HepG2 (cell line): Measurements from ENCODE around the gene RNF38. TPM values are rescaled to one million over a fixed set of nuclear protein-coding genes. Genes with fewer than 3 reads are reported as not detected.

Source experiments
- ATAC-seq: fragments of 200-7000 bp; cut with Tn5 transposase; 3 replicates; pipeline ENCODE4 v1.9.1; 2020; ENCODE audit warnings: mild to moderate bottlenecking, moderate library complexity
- BruUV-seq: library from RNA; stranded (reverse); fragments of 400-500 nt; replicated peaks from 2 replicates; lab custom pipeline; 2021; lab: Mats Ljungman, UMichigan
- CTCF ChIA-PET: fragments of 300-600 bp; formaldehyde crosslinking; extraction: SDS; loops from one replicate; lab custom pipeline; 2021; ENCODE audit warnings: low total read pairs, inconsistent platforms, low intra/inter-chr PET ratio; lab: Yijun Ruan, JAX
- POLR2A ChIA-PET: fragments of 350-600 bp; sonication (Branson Sonifier 250); formaldehyde crosslinking; loops from one replicate; lab custom pipeline; 2020; ENCODE audit warnings: antibody characterized with exemption, inconsistent platforms; lab: Yijun Ruan, JAX
- DNase-seq: peaks from one replicate; pipeline ENCODE4 v3.0.0-alpha.2; 2015; ENCODE audit warnings: low spot score
- FAIRE-seq: peaks from 3 replicates; lab custom pipeline; 2011; peaks lifted over from hg19 to GRCh38; lab: Jason Lieb, UNC
- H2AFZ ChIP-seq: one replicate; pipeline ENCODE4 v1.6.1; 2011; ENCODE audit warnings: low read length, inconsistent platforms
- H3K27ac ChIP-seq: fragments of 300-600 bp; 3 replicates; pipeline ENCODE4 v1.8.0; 2011; ENCODE audit warnings: mixed run types, mild to moderate bottlenecking, mixed read lengths, low read length, inconsistent platforms; ENCODE audit not compliant: insufficient read depth; ENCODE audit errors: extremely low read length
- H3K27me3 ChIP-seq, 2 experiments: fragments of 200-600 bp in 1 of 2; 2 replicates in 1 of 2; 3 replicates in 1 of 2; pipeline versions ENCODE4 v1.6.0 to v1.8.0; 2011; ENCODE audit warnings: low read length in 2 of 2, mild to moderate bottlenecking in 2 of 2, moderate library complexity in 2 of 2, inconsistent platforms in 1 of 2; ENCODE audit not compliant: insufficient read depth in 2 of 2, control insufficient read depth in 1 of 2
- H3K36me3 ChIP-seq, 2 experiments: fragments of 200-600 bp in 1 of 2; replicated peaks in 1 of 2; 2 replicates in 1 of 2; 3 replicates in 1 of 2; pipeline versions ENCODE4 v1.5.1 to v1.8.0; 2011; ENCODE audit warnings: low read length in 2 of 2, inconsistent platforms in 1 of 2; ENCODE audit not compliant: insufficient read depth in 2 of 2, control insufficient read depth in 1 of 2
- H3K4me1 ChIP-seq: 2 replicates; pipeline ENCODE4 v1.5.1; 2012; ENCODE audit warnings: low read length, inconsistent platforms; ENCODE audit not compliant: insufficient read depth
- H3K4me2 ChIP-seq: 2 replicates; pipeline ENCODE4 v1.6.0; 2011; ENCODE audit warnings: low read depth, low read length, inconsistent platforms
- H3K4me3 ChIP-seq, 3 experiments: fragments of 200-600 bp in 1 of 3; sonication (generic), shearing (Covaris generic) in 1 of 3; replicated peaks in 1 of 3; 2 replicates each; pipeline ENCODE4 v1.5.1; 2011 to 2016; ENCODE audit warnings: low read length in 3 of 3, inconsistent platforms in 2 of 3, low read depth in 2 of 3, mild to moderate bottlenecking in 2 of 3, control low read depth in 1 of 3, mixed read lengths in 1 of 3; ENCODE audit not compliant: insufficient read depth in 1 of 3
- H3K79me2 ChIP-seq: one replicate; pipeline ENCODE4 v1.6.1; 2011; ENCODE audit warnings: low read length, inconsistent platforms; ENCODE audit not compliant: insufficient read depth
- H3K9ac ChIP-seq: 2 replicates; pipeline ENCODE4 v1.6.0; 2011; ENCODE audit warnings: mild to moderate bottlenecking, low read depth, low read length, inconsistent platforms; ENCODE audit not compliant: insufficient read depth
- H3K9me3 ChIP-seq: 2 replicates; pipeline ENCODE4 v1.5.1; 2012; ENCODE audit warnings: mild to moderate bottlenecking, low read length
- H4K20me1 ChIP-seq: 2 replicates; pipeline ENCODE4 v1.6.0; 2011; ENCODE audit warnings: inconsistent platforms, mild to moderate bottlenecking, low read length, moderate library complexity; ENCODE audit not compliant: insufficient read depth
- BCLAF1 ChIP-seq: fragments of 450-650 bp; IDR thresholded peaks from 2 replicates; pipeline ENCODE4 v1.6.1; 2017; ENCODE audit warnings: mild to moderate bottlenecking
- MEIS1 ChIP-seq: sonication (generic); formaldehyde crosslinking; IDR thresholded peaks from 2 replicates; pipeline ENCODE4 v1.9.0; 2021; ENCODE audit warnings: mild to moderate bottlenecking, missing genetic modification reagents, moderate library complexity, borderline replicate concordance
- MNT ChIP-seq: fragments of 450-650 bp; IDR thresholded peaks from 2 replicates; pipeline ENCODE4 v1.6.1; 2016
- NPAS2 ChIP-seq: sonication (generic); formaldehyde crosslinking; IDR thresholded peaks from 2 replicates; pipeline ENCODE4 v1.8.0; 2022; ENCODE audit warnings: mild to moderate bottlenecking, missing genetic modification reagents, borderline replicate concordance
- PHF21A ChIP-seq: sonication (generic); formaldehyde crosslinking; IDR thresholded peaks from 2 replicates; pipeline ENCODE4 v1.5.0; 2020; ENCODE audit warnings: mild to moderate bottlenecking, missing genetic modification reagents
- SMYD3 ChIP-seq: sonication (generic); formaldehyde crosslinking; IDR thresholded peaks from 2 replicates; pipeline ENCODE4 v1.8.1; 2023; ENCODE audit warnings: mild to moderate bottlenecking, missing genetic modification reagents
- ZNF143 ChIP-seq: sonication (generic); formaldehyde crosslinking; IDR thresholded peaks from 2 replicates; pipeline ENCODE4 v1.4.0; 2020; ENCODE audit warnings: missing genetic modification reagents
- ZNF280B ChIP-seq: sonication (generic); formaldehyde crosslinking; IDR thresholded peaks from 2 replicates; pipeline ENCODE4 v1.5.0; 2020; ENCODE audit warnings: missing genetic modification reagents, mild to moderate bottlenecking, borderline replicate concordance
- ZNF414 ChIP-seq: sonication (generic); formaldehyde crosslinking; IDR thresholded peaks from 2 replicates; pipeline ENCODE4 v1.5.0; 2020; ENCODE audit warnings: missing genetic modification reagents
- ZNF674 ChIP-seq: sonication (generic); formaldehyde crosslinking; IDR thresholded peaks from 2 replicates; pipeline ENCODE4 v1.5.0; 2020; ENCODE audit warnings: low read depth, mild to moderate bottlenecking, missing genetic modification reagents
- ZNF775 ChIP-seq: sonication (generic); formaldehyde crosslinking; IDR thresholded peaks from 2 replicates; pipeline ENCODE4 v1.4.0; 2020; ENCODE audit warnings: missing genetic modification reagents, mild to moderate bottlenecking, moderate library complexity, borderline replicate concordance
- ZSCAN25 ChIP-seq: sonication (generic); formaldehyde crosslinking; IDR thresholded peaks from 2 replicates; pipeline ENCODE4 v1.8.0; 2022; ENCODE audit warnings: mild to moderate bottlenecking, missing genetic modification reagents
- WGBS: methylation state at CpG from one replicate; pipeline ENCODE4 v1.1.6; 2017; ENCODE audit warnings: low lambda C conversion rate; 5-methylcytosine and 5-hydroxymethylcytosine counted together
- in situ Hi-C: cut with HindIII; loops from 2 replicates; pipeline ENCODE4 v1.10.0; 2017; ENCODE audit warnings: low pct_unique_long_range_greater_than_20kb; ENCODE audit not compliant: extremely low pct_ligation_motif_present
- intact Hi-C: fragments of 100-400 bp; cut with micrococcal nuclease; formaldehyde crosslinking; loops from one replicate; pipeline ENCODE4 v1.10.0; 2022; ENCODE audit not compliant: unreplicated experiment
- polyA plus RNA-seq, 8 experiments: library from polyadenylated mRNA; depleted of rRNA in 3 of 8; stranded (reverse) in 7 of 8; unstranded in 1 of 8; fragments of >200 nt; fragmentation: Illumina TruSeq in 4 of 8; extraction: Trizol in 4 of 8; gene quantifications; 2 replicates each; pipeline versions ENCODE4 v1.2.1 to v1.2.3, GENCODE V29; 2011 to 2016; ENCODE audit warnings: low read depth in 4 of 8, missing spikeins in 1 of 8, mixed read lengths in 1 of 8; ENCODE audit not compliant: insufficient read depth in 1 of 8
- total RNA-seq, 5 experiments: library from RNA; depleted of rRNA; stranded (reverse); fragments of >200 nt; fragmentation: Illumina TruSeq; extraction: Trizol; gene quantifications; 2 replicates each; pipeline ENCODE4 v1.2.3, GENCODE V29; 2016; ENCODE audit warnings: low read depth in 1 of 5
- TF ChIP-seq, protein P1 (sequence below): sonication (generic); formaldehyde crosslinking; IDR thresholded peaks from 2 replicates; pipeline ENCODE4 v1.4.0; 2020; ENCODE audit warnings: mild to moderate bottlenecking, missing genetic modification reagents
- TF ChIP-seq, protein P2 (sequence below): sonication (generic); formaldehyde crosslinking; IDR thresholded peaks from 2 replicates; pipeline ENCODE4 v1.5.0; 2020; ENCODE audit warnings: mild to moderate bottlenecking, missing genetic modification reagents

The RNF38 gene
- total and polyA plus RNA-seq, 2 of the 13 experiments (the other 11 are each of a cell fraction or from before 2014, with no cell fraction given) = 9.1 to 32.1 TPM

DNA sequence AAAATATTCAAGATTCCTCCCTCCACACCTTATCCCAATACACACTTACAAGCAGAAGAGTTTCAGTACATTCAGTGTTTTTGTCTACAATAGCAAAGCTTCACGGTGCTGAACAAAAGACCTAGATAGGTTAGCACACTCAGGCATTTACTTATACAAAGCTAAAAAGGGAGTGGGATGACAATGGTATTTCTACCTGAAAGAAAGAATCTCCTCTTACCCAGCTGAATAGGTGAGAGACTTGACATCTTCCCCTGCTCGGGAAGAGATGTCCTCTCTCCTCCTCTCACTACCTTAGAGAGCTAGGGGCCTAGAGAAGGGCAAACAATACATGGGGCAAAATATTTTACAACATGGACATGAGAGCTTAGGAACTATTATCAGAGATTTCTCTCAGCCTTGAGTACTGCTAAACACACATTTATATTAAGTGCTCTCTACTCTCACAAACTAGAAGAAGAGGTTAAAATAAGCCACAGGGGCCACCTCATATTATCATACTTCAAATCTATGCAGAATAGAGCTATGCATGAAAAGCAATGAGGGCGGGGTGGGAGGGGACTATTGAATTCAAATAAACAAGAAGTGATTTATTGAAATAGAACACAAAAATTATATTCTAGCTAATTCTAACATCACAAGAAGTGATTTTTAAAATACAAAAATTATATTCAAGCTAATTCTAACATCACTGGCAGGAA lies 38.6 kb upstream of the RNF38 start:
- POLR2A ChIA-PET = interaction anchor here (0.8 to 1.6 kb wide), 2 partner anchors 36 to 128 kb away, joined by 3 to 4 read pairs; no protein-coding TSS in a partner anchor
- 98% methylated on average over 3 of the region's 3 CpGs for WGBS
- H3K4me3 ChIP-seq = no peak overlapping the region
- H4K20me1 ChIP-seq = no peaks in the 10 kb centered on the region
- no TSS peak for BruUV-seq
- no peaks in the 10 kb centered on the region for H3K27me3 ChIP-seq
- CTCF ChIA-PET = no interaction called here
- H3K4me1 ChIP-seq = no peaks in the 10 kb centered on the region
- in situ Hi-C loops (no loop called here), intact Hi-C loops (no loop called here)
- FAIRE-seq = no peak
- H3K9ac ChIP-seq = no peak overlapping the region
- H3K9me3 ChIP-seq = no peaks in the 10 kb centered on the region
- DNase-seq = no peak
- peaks cover 4% of the 10 kb centered on the region for H3K79me2 ChIP-seq
- H2AFZ ChIP-seq = no peak overlapping the region
- H3K4me2 ChIP-seq = no peak overlapping the region
- H3K36me3 ChIP-seq = no peaks in the 10 kb centered on the region; a peak in 1 of 5 replicates
- H3K27ac ChIP-seq = no peak overlapping the region
- ATAC-seq = no peak
- TF ChIP-seq BCLAF1 = no peak
- TF ChIP-seq, protein P1, sequence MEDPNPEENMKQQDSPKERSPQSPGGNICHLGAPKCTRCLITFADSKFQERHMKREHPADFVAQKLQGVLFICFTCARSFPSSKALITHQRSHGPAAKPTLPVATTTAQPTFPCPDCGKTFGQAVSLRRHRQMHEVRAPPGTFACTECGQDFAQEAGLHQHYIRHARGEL = no peak
- no peak for TF ChIP-seq PHF21A (CRISPR knock-in tag)
- no peak for TF ChIP-seq ZSCAN25
- TF ChIP-seq ZNF775 (CRISPR knock-in tag) = no peak
- no peak for TF ChIP-seq MNT
- TF ChIP-seq NPAS2 = no peak
- no peak for TF ChIP-seq ZNF280B (CRISPR knock-in tag)
- no peak for TF ChIP-seq SMYD3 (CRISPR knock-in tag)
- no peak for TF ChIP-seq ZNF674 (CRISPR knock-in tag)
- TF ChIP-seq, protein P2, sequence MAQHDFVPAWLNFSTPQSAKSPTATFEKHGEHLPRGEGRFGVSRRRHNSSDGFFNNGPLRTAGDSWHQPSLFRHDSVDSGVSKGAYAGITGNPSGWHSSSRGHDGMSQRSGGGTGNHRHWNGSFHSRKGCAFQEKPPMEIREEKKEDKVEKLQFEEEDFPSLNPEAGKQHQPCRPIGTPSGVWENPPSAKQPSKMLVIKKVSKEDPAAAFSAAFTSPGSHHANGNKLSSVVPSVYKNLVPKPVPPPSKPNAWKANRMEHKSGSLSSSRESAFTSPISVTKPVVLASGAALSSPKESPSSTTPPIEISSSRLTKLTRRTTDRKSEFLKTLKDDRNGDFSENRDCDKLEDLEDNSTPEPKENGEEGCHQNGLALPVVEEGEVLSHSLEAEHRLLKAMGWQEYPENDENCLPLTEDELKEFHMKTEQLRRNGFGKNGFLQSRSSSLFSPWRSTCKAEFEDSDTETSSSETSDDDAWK = no peak
- no peak for TF ChIP-seq MEIS1 (CRISPR knock-in tag)
- TF ChIP-seq ZNF414 (CRISPR knock-in tag) = no peak
- TF ChIP-seq ZNF143 (CRISPR knock-in tag) = no peak
